ENCODE data around the gene STYX. TPM values are rescaled to one million over a fixed set of nuclear protein-coding genes. Genes with fewer than 3 reads are reported as not detected.

Gene STYX
- total RNA-seq, 1 experiment from 2014 or later, result 12.8 TPM

Other genes starting within 250 kb of the STYX start
- gene TXNDC16, start 177.7 kb upstream of the STYX start, total RNA-seq (2014; rRNA removed; shearing (Covaris generic)), result 7.9 and 10.3 TPM in 2 replicates
- gene GPR137C, start 177.3 kb upstream of the STYX start, total RNA-seq (2014; rRNA removed; shearing (Covaris generic)), result 2.5 and 2.7 TPM in 2 replicates
- gene ERO1A, start 34.6 kb upstream of the STYX start, total RNA-seq (2014; rRNA removed; shearing (Covaris generic)), result 67.3 and 73.3 TPM in 2 replicates
- 136 and 156 TPM in 2 replicates for gene PSMC6, start 23.0 kb upstream of the STYX start, total RNA-seq (2014; rRNA removed; shearing (Covaris generic))
- 16.6 and 17.9 TPM in 2 replicates for gene GNPNAT1, start 61.4 kb downstream of the STYX start, total RNA-seq (2014; rRNA removed; shearing (Covaris generic))
- 62.5 and 65.3 TPM in 2 replicates for gene FERMT2, start 220.9 kb downstream of the STYX start, total RNA-seq (2014; rRNA removed; shearing (Covaris generic))